GM12892 (cell line): Measurements from ENCODE around the gene PKN2.
"Not testable (repeated sequence)": the region's sequence is repeated elsewhere in the genome, so short reads cannot be mapped to it uniquely, and the experiment has no call there.

Experiments
- DNase-seq: peaks from one replicate; pipeline ENCODE4 v3.0.0; 2011; ENCODE audit not compliant: insufficient read length
- FAIRE-seq: peaks from 2 replicates; lab custom pipeline; 2011; peaks lifted over from hg19 to GRCh38; lab: Jason Lieb, UNC
- POLR2A ChIP-seq: IDR thresholded peaks from 2 replicates; pipeline ENCODE4 v1.6.1; 2011; ENCODE audit warnings: low read depth, low read length, control low read depth
- POLR2AphosphoS5 ChIP-seq: IDR thresholded peaks from 2 replicates; pipeline ENCODE4 v1.6.1; 2011; ENCODE audit warnings: low read depth, low read length, control low read depth
- TAF1 ChIP-seq: IDR thresholded peaks from 2 replicates; pipeline ENCODE4 v1.6.1; 2011; ENCODE audit warnings: low read depth, mild to moderate bottlenecking, control low read depth, low read length, borderline replicate concordance

The PKN2 gene

DNA sequence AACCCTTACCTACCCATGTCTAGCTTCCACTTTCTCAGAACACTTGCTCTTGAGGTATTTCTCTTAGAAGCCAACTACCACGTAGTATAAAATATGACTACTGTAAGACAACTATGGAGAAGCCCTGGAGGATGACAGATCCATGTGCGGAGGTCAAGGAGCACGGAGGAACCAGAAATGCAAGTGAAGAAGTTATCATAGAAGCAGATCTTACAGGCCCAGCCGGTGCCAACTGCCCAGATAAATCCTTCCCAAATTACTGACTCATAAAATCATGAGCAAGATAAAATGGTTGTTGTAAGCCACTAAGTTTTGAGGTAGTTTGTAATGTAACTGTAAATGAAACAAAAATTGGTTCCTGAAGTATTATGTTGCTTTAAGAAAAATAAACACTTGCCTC is 194.7 kb downstream of the PKN2 start:
- no peak for TF ChIP-seq POLR2A
- no peak for TF ChIP-seq POLR2AphosphoS5
- TF ChIP-seq TAF1 = no peak
- DNase-seq (no peak), FAIRE-seq (peak; percentile 17)

DNA sequence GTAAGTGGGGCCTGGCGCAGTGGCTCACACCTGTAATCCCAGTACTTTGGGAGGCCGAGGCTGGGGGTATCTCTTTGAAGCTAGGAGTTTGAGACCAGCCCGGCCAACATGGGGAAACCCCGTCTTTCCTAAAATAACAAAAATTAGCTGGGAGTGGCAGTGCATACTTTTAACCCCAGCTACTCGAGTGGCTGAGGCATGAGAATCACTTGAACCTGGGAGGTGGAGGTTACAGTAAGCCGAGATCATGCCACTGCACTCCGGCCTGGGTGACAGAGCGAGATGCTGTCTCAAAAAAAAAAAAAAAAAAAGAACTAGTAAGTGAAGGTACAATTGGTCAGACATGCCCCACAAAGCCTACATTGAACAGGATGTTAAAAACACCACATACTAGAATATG is 196.6 kb downstream of the PKN2 start:
- not testable (repeated sequence) for FAIRE-seq, DNase-seq

GRCh38 chr1:88883156-88883555 is 199.1 kb downstream of the PKN2 start:
- TF ChIP-seq POLR2A (no peak), TAF1 (no peak), POLR2AphosphoS5 (no peak)
- no peak for FAIRE-seq
- no peak for DNase-seq
